Measurements from ENCODE around the gene ROBO3. TPM values are rescaled to one million over a fixed set of nuclear protein-coding genes. Genes with fewer than 3 reads are reported as not detected.

Gene ROBO3
- total and polyA plus RNA-seq, 10 of the 15 experiments (the other 5 are each of a cell fraction or from before 2014, with no cell fraction given), result 0.10 to 0.63 (median 0.31) TPM; not detected in 2

DNA sequence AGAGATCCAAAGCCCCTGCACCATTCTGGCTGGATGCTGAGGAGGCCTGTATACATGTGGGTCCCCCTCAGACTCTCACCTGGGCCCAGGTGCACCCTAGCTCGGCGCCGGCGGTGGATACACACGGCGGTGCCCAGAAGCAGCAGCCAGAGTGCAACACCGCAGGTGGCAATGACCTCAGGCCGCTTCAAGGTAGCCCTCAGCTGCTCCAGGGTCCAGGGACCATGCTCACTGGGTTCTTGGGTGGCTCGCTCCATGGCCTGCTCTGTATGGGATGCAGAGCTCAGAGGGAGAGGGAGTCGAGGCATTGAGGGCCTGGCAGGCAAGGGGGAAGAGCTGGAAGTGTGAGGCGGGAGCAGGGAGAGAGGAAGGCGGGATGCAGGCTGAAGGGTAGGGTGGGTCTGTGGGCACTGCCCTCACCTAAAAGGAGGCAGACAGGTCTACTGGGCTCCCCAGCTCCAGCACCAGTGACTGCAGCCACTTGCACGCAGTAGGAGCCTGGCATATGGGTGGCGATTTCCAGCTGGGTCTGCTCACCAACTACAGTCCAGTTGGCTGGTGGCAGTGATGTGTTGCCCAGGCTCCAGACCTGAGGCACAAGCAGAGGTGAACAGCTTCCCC is 28.7 kb downstream of the ROBO3 start:
- ATAC-seq (no peak), FAIRE-seq (no peak), DNase-seq (ENCODE audit: low read depth, low spot score) (no peak)
- no peaks in the 10 kb centered on the region for H3K79me2 ChIP-seq (ENCODE audit: control insufficient read depth, insufficient read depth, low read length)
- SMC1A ChIA-PET (ENCODE audit: uncharacterized antibody, unreplicated experiment), result interaction anchor here (1.3 kb wide), 1 partner anchor 452 kb away, joined by 3 read pairs; no protein-coding TSS in a partner anchor
- intact Hi-C loops (cut with micrococcal nuclease; ENCODE audit: unreplicated experiment) (no loop called here), in situ Hi-C loops (cut with MboI) (no loop called here)
- no peaks in the 10 kb centered on the region for H3K36me3 ChIP-seq (ENCODE audit: control insufficient read depth in 2 of 2, insufficient read depth in 2 of 2, low read length in 1 of 2)
- H3K9me3 ChIP-seq (replicated peaks; ENCODE audit: control insufficient read depth, insufficient read depth, low read length), result no peaks in the 10 kb centered on the region
- peaks cover 0 to 3% of the 10 kb centered on the region in 2 experiments; a peak in 2 of 4 replicates for H3K27me3 ChIP-seq (replicated peaks in 1 of 2; ENCODE audit: control insufficient read depth in 2 of 2, insufficient read depth in 2 of 2, low read length in 1 of 2)
- WGBS (ENCODE audit: insufficient coverage, insufficient replicate concordance, low lambda C conversion rate, missing lambda C conversion rate), result 42% methylated on average over 12 of the region's 14 CpGs
- no peak overlapping the region for H3K27ac ChIP-seq (ENCODE audit: control insufficient read depth, insufficient read depth)
- no peaks in the 10 kb centered on the region for H4K20me1 ChIP-seq (ENCODE audit: control insufficient read depth, insufficient read depth)
- POLR2A ChIA-PET, result no interaction called here
- H3K4me2 ChIP-seq (ENCODE audit: control insufficient read depth, insufficient read depth), result no peak overlapping the region
- no peak overlapping the region for H3K9ac ChIP-seq (ENCODE audit: control insufficient read depth, insufficient read depth, low read length)
- BruUV-seq (replicated peaks), result no TSS peak
- no peak overlapping the region for H2AFZ ChIP-seq (ENCODE audit: control insufficient read depth, low read depth, low read length)
- no peaks in the 10 kb centered on the region for H3K4me1 ChIP-seq (ENCODE audit: control insufficient read depth, insufficient read depth, low read length)
- RAD21 ChIA-PET (ENCODE audit: unreplicated experiment), result no interaction called here
- CTCF ChIA-PET, result no interaction called here
- H3K4me3 ChIP-seq, result no peak overlapping the region
- TF ChIP-seq STAT3 (IDR thresholded peaks at IDR 0.05; ENCODE audit: low read depth, low read length) (no peak), POU2F2 (IDR thresholded peaks at IDR 0.05; ENCODE audit: borderline replicate concordance, low read depth, low read length) (no peak), HCFC1 (IDR thresholded peaks at IDR 0.05; ENCODE audit: low read length) (no peak), RB1 (IDR thresholded peaks at IDR 0.05; ENCODE audit: borderline replicate concordance) (no peak), PML (IDR thresholded peaks at IDR 0.05; ENCODE audit: low read length) (no peak), RELA (IDR thresholded peaks at IDR 0.05; ENCODE audit: borderline replicate concordance, partially characterized antibody) (no peak), HDAC6 (IDR thresholded peaks at IDR 0.05; ENCODE audit: unreplicated experiment) (no peak), POLR2AphosphoS2 (IDR thresholded peaks at IDR 0.05; ENCODE audit: low read depth, low read length) (no peak)
